Ramos (cell line): ENCODE data around the gene LIME1.

Source experiments
- in situ Hi-C: fragments of 300-500 bp; cut with MboI; formaldehyde crosslinking; loops from one replicate; pipeline ENCODE4 v1.14.3; 2022; ENCODE audit warnings: low sequenced_read_pairs; ENCODE audit not compliant: unreplicated experiment

LIME1 gene, protein sequence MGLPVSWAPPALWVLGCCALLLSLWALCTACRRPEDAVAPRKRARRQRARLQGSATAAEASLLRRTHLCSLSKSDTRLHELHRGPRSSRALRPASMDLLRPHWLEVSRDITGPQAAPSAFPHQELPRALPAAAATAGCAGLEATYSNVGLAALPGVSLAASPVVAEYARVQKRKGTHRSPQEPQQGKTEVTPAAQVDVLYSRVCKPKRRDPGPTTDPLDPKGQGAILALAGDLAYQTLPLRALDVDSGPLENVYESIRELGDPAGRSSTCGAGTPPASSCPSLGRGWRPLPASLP

DNA sequence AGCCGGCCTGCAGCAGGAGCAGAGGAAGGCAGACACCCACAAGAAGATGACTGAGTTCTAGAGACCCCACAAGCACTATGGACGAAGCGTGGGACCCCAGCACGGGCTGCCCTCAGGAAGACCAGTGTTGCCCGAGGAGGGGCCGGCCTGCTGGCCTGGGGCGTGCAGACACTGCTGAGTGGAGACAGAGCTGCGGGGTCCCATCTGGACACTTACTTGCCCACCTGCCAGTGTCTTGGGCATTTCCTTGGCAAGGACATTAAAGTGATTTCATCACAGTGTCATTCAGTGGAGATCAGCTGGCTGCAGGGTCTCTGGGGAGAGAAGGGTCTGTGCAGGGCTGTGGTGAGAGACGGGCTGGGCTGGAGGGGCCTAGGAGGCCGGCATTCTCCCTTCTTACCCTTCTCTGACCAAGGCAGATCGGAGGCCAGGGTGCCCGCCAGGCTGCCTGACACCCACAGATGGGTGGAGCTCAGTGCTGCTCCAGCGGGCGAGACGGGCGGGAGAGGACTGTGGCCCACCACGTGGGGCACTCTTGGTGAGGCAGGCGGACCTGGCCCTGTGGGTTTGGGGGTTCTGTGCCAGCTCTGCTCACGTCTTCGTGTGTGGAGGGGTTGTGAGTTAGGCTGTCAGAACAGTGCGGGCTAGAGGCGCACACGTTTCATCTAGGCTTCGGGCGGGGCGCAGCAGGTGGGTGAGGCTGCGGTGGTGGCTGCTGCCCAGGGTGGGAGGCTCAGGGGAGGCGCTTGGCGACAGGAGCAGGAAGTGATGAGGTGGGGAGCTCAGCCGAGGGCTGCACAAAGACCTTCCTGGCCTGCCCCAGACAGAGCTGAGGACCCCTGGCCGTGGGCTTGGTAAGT, at the start of gene LIME1:
Gene LIME1, plus strand, starts transcription at position 806 of the 860 bp plus-strand sequence. CDS start 886 bp downstream, outside the sequence.
- in situ Hi-C loops, result no loop called here

DNA sequence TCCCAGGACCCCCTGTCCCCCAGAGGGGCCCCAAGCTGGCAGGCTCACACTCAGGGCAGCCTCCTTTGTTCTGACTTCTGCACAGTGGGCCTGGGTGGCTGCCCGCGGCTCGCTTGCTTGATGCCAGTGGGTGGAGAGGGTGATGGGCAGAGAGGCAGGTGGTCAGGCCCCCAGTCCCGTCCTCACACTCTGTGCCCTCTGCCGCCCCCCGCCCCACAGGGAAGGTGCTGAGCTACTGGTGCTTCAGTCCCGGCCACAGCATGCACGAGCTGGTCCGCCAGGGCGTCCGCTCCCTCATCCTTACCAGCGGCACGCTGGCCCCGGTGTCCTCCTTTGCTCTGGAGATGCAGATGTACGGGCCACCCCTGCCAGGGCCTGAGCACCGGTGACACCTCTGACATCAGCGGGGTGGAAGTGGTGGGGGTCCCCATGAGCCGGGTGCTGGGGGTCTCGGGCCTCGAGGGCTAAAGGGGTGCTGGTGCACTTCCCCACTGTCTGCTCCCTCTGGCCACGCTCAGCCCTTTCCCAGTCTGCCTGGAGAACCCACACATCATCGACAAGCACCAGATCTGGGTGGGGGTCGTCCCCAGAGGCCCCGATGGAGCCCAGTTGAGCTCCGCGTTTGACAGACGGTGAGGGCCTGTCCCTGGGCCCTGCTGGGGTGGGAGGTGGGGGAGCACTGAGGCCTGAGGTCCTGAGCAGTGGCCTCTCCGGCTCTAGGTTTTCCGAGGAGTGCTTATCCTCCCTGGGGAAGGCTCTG, 48.9 kb upstream of the LIME1 start:
- in situ Hi-C loops, result no loop called here

DNA sequence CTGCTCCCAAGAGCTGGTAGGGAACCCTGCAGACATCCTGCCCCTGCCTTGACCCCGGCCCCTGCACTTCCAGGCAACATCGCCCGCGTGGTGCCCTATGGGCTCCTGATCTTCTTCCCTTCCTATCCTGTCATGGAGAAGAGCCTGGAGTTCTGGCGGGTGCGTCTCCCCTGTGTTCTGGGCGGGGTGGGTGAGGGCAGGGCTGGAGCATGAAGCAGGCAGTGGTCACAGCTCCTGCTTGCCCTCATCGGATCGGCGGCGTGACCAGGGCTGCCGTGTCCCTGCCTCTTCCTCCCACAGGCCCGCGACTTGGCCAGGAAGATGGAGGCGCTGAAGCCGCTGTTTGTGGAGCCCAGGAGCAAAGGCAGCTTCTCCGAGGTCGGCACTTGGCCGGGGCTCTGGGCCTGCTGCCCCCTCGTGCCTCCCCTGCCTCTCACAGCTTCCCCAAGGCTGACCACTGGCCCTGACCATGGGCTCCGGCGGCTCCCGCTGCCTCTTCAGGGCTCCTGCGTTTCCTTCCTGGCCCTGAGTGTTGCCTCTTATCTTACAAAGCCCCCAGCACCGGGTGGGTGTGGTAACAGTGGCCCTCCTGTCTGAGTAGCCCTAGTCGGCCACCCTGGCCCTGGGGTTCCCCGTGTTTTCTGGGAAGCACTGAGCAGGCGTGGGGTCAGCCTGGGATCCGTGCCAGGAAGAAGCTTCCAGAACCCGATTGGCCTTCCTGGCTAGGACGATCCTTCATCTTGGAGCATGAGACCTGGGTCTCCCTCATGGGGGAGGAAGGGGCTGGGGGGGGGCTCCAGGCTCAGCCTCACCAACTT, 48.0 kb upstream of the LIME1 start:
- in situ Hi-C loops, result no loop called here

DNA sequence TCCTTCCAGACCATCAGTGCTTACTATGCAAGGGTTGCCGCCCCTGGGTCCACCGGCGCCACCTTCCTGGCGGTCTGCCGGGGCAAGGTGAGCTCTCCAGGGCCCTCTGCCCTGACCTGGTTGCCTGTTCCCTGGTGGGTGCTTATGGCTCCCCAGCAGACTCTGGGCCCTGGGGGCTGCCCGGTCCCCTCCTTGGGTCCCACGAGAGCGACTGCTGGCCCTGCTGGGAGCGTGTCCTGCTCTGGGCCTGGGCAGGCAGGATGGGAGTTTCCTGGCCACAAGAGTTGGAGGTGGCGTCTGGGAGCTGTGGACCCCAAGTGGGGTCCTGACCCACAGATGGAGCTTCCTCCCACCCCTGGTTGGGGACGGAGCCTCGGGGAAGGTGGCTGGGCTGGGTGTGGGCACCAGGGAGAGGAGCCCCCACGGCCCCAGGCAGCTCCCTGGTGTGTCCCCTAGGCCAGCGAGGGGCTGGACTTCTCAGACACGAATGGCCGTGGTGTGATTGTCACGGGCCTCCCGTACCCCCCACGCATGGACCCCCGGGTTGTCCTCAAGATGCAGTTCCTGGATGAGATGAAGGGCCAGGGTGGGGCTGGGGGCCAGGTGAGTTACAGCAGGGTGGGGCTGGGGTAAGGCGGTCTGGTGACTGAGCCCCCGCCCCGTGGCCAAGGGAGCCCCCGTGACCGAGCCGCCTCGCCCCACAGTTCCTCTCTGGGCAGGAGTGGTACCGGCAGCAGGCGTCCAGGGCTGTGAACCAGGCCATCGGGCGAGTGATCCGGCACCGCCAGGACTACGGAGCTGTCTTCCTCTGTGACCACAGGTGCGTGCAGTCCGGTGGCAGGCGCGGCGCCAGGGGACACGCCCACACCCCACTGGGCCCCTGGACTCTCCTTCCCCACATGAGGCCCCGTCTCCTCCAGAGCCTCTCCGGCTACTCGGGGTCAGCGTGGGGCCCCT, 47.1 kb upstream of the LIME1 start:
- in situ Hi-C loops, result no loop called here

DNA sequence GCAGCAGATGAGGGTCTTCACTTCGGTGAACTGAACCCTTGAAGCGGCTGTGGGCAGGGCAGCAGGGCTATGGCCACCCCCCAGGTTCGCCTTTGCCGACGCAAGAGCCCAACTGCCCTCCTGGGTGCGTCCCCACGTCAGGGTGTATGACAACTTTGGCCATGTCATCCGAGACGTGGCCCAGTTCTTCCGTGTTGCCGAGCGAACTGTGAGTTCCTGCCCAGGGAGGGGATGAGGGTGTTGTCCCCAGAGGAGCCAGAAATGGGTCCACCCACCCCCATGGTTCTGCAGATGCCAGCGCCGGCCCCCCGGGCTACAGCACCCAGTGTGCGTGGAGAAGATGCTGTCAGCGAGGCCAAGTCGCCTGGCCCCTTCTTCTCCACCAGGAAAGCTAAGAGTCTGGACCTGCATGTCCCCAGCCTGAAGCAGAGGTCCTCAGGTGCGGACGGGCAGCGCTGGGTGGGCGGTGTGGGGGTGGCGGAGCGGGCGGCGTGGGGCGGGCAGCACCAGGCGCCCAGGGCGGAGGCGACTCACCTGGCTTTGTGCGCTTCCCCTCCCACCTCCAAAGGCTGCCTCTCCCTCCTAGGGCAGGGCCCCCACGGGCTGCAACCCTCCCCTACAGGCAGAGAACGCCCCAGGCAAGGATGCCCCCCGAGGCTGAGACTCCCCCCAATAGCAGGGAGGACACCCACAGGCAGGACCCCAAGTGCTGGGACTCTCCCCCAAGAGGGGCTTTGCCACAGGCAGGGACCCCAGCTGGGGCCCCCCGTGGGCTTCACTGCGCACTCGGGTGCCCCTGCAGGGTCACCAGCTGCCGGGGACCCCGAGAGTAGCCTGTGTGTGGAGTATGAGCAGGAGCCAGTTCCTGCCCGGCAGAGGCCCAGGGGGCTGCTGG, 46.2 kb upstream of the LIME1 start:
- in situ Hi-C loops, result no loop called here

DNA sequence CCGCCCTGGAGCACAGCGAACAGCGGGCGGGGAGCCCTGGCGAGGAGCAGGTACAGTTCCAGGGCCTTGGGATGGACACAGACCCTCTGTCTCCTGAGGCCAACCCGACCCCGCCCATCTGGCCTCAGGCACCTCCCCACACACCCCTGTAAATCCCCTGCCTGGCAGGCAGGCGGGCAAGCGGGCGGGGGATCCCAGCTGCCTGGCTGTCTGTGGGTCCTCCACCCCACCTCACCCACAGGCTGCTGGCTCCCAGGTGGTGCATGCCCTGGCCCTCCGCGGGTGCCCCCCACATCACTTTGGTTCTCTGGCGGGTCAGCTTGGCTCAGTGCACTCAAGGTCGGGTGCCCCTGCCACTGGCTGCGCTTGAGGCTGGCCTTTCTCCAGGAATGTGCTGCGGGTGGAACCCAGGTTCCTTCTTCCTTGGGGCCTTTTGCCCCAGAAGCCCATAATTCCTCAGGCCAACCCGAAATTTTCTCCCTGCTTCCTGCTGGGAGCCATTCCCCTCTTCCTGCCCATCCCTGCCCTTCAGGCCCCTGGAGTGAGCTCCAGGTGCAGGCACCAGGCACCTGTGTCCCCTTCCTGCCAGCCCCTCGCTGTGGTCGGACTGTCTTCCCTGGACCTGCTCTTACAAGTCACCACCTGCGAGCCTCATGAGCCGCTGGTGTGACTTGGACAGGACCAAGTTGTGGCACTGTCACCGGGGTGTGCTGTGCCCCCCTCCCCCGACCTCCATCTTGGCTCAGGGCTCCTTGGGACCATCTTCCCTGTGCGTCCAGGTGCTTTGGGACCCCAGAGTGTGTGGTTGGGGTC, 45.4 kb upstream of the LIME1 start:
- in situ Hi-C loops, result no loop called here

DNA sequence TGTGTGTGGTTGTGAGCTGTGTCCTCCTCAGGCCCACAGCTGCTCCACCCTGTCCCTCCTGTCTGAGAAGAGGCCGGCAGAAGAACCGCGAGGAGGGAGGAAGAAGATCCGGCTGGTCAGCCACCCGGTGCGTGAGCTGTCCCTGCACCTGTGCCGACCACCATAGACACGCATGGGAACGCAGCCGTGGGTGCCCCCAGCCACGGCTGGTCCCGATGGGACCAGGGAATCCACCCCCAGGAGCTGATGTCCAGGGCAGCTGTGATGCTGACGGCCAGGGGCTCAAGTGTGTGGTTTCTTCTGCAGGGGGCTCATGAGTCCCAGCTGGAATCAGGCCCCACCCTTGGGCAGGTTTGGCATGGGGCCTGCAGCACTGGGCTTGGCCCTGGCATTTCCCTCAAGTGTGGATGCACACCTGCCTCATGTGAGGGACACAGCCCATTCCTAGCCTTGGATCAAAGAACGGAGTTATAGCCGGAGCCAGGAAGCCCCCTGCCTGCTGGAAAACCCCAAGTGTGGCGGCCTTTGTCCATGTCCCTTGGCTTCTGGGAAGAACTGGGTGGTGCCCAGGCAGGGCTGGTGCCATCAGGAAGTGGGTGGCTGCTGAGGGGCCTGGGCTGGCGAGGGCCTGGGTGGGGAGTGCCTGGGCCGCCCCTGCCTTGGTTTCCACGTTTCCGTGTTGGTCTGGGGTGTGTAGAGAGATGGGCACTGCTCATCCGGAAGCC, 44.6 kb upstream of the LIME1 start:
- in situ Hi-C loops, result no loop called here

DNA sequence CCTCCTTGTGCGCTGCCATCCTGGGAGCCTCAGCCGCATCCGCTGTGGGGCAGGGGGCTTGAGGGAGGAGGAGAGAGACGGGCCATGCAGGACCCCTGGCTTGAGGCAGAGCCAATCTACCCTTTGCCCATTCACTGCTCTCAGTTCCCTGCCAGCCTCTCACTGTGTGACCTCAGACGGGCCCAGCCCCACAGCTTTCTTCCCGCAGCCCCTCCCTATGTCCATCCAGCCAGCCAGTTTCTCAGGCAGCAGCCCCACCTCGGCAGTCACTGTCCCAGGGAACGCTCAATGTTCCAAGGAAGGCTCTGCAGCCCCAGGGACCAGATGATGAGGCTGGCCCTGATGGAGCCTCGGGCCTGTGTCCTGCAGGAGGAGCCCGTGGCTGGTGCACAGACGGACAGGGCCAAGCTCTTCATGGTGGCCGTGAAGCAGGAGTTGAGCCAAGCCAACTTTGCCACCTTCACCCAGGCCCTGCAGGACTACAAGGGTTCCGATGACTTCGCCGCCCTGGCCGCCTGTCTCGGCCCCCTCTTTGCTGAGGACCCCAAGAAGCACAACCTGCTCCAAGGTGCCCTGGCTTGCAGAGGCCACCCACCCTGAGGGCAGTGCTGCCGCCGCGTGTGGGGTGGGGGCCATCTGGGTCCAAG, 43.9 kb upstream of the LIME1 start:
- in situ Hi-C loops, result no loop called here

DNA sequence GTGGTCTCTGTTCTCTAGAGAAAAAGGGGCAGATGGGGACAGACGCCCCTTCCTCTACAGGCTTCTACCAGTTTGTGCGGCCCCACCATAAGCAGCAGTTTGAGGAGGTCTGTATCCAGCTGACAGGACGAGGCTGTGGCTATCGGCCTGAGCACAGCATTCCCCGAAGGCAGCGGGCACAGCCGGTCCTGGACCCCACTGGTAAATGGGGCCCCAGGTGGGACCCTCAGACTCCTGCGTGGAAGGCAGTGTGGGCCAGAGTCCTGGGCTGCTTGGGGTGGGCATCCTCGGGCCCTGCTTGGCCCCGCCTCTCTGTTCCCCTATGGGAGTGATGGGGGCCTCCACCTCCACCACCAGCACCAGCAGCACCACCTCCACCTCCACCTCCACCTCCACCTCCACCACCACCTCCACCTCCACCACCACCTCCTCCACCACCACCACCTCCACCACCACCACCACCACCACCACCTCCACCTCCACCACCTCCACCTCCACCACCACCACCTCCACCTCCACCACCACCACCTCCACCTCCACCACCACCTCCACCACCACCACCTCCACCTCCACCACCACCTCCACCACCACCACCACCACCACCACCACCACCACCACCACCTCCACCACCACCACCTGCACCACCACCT, 43.3 kb upstream of the LIME1 start:
- in situ Hi-C loops, result no loop called here

DNA sequence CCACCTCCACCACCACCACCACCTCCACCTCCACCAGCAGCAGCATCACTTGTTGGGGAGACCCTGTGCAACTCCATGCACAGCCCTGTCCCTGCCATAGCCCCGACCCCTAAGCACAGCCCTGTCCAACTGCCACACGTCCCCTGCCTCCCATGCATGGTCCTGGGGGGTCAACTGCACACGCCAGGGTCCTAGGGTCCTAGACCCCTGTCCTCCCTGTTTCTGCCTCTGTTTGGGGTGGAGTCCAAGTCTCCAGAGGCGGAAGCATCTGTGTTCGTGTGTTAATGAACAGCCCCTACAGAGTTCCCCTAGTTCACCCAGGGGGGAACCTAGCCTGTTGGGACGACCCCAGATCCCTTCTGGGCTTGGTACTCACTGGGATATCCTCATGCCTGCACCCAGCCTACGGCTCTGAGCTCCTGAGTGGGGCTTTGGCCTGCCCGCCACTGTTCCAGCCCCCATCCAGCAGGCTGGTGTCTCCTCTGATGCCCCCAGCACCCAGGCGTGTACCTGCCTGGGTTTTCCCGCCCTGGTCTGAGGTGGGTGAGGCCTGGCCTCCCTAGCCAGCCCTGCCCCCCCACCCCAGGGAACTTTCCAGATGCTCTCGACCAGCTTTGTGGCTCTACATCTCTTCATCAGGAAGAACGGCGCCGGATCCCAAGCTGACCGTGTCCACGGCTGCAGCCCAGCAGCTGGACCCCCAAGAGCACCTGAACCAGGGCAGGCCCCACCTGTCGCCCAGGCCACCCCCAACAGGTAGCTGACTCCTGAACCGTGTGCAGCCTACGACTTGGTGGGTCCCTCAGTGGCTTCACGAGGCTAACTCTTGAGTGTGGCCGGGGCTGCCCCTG, 42.5 kb upstream of the LIME1 start:
- in situ Hi-C loops, result no loop called here

DNA sequence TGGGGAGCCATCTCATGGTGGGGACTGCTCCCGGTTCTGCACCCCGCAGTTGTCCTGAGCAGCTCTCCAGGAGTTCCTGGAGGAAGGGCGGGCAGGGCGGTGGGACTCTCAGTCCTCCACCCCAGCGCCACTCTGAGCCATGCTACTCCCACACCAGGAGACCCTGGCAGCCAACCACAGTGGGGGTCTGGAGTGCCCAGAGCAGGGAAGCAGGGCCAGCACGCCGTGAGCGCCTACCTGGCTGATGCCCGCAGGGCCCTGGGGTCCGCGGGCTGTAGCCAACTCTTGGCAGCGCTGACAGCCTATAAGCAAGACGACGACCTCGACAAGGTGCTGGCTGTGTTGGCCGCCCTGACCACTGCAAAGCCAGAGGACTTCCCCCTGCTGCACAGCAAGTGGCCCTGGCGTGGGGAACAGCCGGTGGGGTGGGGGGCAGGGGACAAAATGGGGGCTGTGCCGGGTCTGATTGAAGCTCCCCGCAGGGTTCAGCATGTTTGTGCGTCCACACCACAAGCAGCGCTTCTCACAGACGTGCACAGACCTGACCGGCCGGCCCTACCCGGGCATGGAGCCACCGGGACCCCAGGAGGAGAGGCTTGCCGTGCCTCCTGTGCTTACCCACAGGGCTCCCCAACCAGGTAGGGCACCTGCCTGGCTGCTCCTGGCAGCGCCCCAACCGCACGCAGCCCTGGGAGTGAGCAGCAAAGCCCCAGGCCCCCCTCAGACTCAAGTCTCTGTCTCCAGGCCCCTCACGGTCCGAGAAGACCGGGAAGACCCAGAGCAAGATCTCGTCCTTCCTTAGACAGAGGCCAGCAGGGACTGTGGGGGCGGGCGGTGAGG, 41.7 kb upstream of the LIME1 start:
- in situ Hi-C loops, result no loop called here

DNA sequence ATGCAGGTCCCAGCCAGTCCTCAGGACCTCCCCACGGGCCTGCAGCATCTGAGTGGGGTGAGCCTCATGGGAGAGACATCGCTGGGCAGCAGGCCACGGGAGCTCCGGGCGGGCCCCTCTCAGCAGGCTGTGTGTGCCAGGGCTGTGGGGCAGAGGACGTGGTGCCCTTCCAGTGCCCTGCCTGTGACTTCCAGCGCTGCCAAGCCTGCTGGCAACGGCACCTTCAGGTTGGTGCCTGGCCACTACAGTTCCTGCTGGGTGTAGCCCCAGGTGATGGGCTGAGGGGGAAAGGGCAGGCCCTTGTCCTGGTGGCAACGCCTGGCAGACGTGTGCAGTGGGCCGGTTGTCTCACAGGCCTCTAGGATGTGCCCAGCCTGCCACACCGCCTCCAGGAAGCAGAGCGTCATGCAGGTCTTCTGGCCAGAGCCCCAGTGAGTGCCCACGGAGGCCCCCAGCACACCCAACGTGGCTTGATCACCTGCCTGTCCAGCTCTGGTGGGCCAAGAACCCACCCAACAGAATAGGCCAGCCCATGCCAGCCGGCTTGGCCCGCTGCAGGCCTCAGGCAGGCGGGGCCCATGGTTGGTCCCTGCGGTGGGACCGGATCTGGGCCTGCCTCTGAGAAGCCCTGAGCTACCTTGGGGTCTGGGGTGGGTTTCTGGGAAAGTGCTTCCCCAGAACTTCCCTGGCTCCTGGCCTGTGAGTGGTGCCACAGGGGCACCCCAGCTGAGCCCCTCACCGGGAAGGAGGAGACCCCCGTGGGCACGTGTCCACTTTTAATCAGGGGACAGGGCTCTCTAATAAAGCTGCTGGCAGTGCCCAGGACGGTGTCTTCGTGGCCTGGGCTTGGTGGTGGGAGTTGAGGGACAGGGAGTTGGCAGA, 40.8 kb upstream of the LIME1 start:
- in situ Hi-C loops, result no loop called here

DNA sequence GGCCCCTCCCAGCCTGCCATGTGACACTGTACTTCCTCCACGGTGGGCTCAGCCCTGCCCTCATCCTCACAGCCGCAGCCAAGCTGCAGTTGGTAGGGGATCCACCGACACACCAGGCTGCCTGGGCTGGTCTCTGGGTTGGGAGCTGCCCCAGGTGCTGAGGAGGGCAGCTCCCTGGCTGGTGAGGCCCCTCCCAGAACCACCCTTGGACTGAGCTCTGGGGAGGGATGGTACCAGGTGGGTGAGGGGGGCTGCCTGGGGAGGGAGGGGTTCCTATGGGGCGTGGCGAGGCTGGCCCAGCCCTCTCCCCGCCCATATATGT, 40.2 kb upstream of the LIME1 start:
- in situ Hi-C loops, result no loop called here
